HG03039 (cell line): Measurements from ENCODE around the gene CD8A.

Experiments used
- ATAC-seq: cut with Tn5 transposase; IDR thresholded peaks from one replicate; pipeline ENCODE4 v1.9.1; 2021; ENCODE audit warnings: mild to moderate bottlenecking, moderate library complexity; ENCODE audit not compliant: unreplicated experiment

CD8A gene

DNA sequence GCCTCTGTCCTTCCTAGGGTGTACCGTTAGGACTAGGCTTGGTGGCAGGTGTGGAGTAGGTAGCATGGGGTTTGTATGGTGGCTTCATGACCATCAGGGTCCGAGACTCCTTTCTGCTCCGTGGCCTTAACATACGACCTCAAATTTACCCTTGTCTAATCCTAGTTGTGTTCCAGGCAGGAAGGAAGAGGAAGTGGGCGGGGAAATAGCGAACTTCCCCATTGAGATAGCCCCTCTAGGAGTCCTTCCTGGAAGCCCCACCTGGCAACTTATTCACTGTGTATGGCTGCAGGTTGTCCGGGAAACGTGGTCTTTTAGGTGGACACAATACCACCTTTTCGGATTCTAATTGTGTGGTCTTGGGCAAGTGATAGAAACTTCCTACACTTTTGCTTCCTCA, 9.3 kb downstream of the CD8A start:
- ATAC-seq = no peak

- ATAC-seq = no peak
Observed at GRCh38 chr2:86779971-86780370, 10.7 kb downstream of the CD8A start.

GRCh38 chr2:86778957-86779356, 11.8 kb downstream of the CD8A start:
- ATAC-seq = no peak

DNA sequence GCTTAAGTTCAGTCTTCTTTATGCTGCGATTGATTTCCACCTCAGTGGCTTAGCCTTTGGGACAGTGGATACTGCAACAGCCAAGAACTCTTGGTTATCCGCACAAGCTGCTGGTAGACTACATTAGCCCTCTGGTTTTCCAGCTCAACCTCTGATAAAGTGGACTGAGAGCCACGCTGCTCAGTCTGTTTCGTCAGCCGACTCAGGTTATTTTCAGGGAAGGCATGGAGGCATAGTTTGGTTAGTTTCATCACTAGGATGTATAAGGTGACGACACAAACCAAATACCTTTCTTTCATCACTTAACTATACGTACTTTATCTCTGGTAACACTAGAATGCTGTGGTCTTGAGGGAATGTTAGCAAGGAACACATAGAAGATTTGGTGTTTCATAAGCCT, 14.2 kb downstream of the CD8A start:
- ATAC-seq = no peak

GRCh38 chr2:86775338-86775737, 15.4 kb downstream of the CD8A start:
- no peak for ATAC-seq

GRCh38 chr2:86774862-86775261, 15.9 kb downstream of the CD8A start:
- ATAC-seq = no peak

DNA sequence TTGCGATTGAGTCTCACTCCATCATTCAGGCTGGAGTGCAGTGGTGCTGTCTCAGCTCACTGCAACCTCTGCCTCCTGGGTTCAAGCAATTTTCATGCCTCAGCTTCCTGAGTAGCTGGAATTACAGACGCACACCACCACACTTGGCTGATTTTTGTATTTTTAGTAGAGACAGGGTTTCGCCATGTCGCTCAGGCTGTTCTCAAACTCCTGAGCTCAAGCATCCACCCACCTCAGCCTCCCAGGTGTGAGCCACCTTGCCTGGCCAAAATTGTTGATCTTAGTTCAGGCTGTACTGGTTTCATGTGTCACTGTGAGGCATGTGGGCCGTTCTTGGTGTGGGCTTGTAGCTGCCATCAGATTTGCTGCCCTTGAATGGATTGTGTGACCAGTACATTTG, 18.1 kb downstream of the CD8A start:
- ATAC-seq = no peak

- no peak for ATAC-seq
Observed at GRCh38 chr2:86770816-86771301, 19.9 kb downstream of the CD8A start.

DNA sequence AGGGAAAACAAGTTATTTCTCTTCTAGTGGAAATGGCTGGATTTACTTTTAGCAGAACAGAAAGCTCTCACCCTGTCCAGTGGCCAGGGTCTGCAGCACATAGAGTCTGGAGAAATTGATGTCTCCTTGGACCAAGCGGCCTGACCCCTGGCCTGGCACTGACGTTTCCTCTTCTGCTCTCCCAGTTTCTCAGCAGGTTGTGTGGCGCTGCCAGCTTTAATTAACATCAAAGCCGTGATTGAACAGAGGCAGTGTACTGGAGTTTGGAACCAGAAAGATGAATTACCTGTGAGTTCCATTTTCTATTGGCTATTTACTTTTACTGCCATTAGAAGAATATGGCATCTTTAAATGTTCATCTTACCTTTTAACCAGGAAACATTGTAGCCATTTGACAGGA, 20.9 kb downstream of the CD8A start:
- ATAC-seq = no peak

DNA sequence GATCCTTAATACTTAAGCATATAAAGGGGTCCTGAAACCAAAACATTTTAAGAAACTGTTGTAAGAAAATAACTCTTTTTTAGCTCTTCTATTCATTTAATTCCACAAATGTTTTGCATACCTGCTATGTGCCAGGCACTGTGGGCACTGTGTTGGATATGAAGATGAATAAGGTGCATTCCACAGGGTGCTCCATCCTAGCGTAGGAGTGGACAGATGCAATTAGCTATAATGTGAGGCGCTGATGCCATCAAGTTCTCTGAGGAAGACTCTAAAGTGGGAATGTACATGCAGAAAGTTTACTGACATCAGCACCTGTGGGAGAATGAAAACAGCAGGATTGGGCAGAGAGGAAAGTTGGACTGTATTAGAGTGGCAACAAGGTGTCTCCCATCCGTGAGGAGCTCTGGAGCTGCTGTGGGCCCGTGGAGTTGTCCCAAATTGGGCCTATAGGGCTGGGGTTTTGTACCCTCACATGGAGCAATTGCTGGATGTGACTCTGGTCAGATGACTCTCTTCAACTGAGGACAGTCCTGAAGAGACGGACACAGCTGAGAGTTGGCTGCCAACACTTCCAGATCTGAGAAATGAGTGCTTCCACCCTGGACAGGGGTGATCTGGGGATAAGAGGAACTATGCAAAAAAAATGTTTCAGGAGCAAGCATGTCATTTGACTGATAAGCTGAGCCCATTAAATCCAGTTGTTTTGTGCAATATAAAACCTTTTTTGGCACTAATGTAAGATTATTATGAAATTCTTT, 22.3 kb downstream of the CD8A start:
- ATAC-seq = no peak

DNA sequence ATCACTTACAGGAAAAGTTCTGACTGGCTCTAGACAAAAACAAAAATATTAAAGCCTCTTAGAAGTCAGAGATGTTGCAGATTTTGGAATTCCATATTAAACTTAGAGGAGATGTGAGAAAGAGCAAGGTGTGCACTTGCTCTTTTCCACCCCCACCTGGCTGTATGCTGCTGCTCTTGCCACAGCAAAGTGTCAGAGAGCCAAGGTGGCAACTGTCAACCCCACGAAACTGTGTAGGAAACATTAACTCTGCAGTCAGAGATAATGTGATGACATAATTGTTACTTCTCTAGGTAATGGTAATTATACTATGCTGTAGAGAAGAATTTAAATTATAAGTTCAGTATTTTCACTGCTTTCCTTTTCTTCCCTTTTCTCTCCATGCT, 25.4 kb downstream of the CD8A start:
- ATAC-seq = no peak

- ATAC-seq = no peak
Observed at GRCh38 chr2:86764661-86765309, 25.9 kb downstream of the CD8A start.

- no peak for ATAC-seq
Observed at GRCh38 chr2:86760371-86760770, 30.3 kb downstream of the CD8A start.

DNA sequence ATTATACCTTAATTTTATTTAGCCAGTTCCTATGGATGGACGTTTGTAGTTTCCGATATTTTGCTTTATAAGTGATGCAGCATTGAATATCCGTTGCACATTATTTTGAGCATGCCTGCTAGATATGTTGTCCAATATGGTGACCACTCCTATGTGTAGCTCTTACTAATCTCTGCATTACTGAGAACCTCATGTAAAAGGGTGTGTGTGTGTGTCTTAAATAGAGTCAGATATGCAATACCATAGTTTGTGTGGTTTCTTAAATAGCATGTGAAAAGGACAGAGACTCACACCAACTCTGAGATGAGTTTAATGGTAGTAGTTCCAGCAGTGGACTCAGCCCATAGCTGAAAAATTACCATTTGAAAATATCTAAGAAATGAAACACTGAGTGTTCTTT, 32.3 kb downstream of the CD8A start:
- ATAC-seq = no peak

- no peak for ATAC-seq
Observed at GRCh38 chr2:86753606-86754005, 37.1 kb downstream of the CD8A start.

DNA sequence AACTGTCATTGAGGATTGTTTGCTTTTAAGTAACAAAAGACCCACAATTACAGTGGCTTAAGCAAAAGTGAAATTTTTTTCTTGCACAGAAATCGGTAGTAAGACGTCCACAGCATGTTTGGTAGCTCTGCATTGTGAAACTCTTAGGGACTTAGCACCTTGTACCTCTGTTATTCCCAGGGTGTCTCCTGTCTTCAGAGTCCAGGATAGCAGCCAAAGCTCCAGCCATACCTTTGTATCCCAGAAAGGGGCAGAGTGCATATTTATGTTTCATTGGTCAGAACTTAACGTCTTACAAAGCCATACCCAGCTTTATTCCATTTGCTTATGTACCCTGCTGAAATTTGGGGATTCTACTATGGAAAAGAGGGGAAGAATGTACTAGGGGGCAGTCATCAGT, 37.8 kb downstream of the CD8A start:
- no peak for ATAC-seq

GRCh38 chr2:86751778-86752177, 38.9 kb downstream of the CD8A start:
- ATAC-seq = no peak

DNA sequence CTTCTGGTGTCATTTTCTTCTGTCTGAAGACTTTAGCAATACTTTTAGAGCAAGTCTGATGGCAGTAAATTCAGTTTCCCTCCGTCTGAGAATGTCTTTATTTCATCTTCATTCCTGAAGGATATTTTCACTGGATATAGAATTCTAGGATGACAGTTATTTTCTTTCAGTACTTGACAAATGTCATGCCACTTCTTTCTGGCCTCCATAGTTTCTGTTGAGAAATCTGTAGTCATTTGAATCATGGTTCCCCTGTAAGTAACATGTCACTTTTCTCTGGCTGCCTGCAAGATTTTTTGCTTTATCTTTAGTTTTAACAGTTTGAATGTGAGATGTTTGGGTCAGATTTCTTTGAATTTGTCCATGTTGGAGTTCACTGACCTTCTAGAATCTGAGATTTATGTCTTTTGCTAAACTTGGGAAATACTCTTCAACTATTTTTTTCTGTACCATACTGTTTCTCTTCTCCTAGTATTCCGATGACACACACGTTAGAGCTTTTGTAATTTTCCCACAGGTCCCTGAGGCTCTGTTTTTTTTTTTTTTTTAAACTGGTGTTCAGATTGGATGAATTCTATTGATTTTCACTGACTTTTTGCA, 40.4 kb downstream of the CD8A start:
- ATAC-seq = no peak

GRCh38 chr2:86747711-86748639, 42.7 kb downstream of the CD8A start:
- no peak for ATAC-seq

DNA sequence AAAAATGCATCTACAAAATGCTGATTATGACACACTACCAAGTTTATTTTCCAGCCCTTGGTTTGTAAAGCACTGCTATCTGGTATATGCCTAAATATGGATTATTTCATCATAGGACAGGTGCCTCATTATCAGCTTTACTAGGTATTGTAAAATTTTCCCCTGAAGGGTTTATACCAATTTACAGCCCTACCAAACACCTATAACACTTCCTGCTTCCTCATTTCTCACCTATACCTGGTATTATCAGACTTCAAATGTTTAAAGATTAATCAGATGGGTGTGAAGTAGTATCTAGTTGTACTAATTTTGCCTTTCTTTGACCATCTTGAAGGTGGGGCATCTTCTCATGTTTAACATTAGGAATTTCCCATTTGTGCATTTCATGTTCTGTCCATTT, 43.8 kb downstream of the CD8A start:
- ATAC-seq = no peak

GRCh38 chr2:86744152-86744551, 46.6 kb downstream of the CD8A start:
- ATAC-seq = no peak
